ENCODE measurements around the gene DNAJC17.

The DNAJC17 gene

GRCh38 chr15:40807028-40807887 is at the start of gene DNAJC17, which contains the start of gene ZFYVE19:
Gene DNAJC17 (minus strand): TSS chr15:40807473. CDS start chr15:40807446, 27 bp downstream.
Gene ZFYVE19 (plus strand): TSS chr15:40807089. CDS start chr15:40807590, 501 bp downstream.
- peak within 1 kb of the TSS; percentile 100 for H3K4me3 ChIP-seq (ENCODE audit: low read depth, low read length)
- H3K9me3 ChIP-seq (ENCODE audit: severe bottlenecking) = no peaks in the 10 kb centered on the region
- peaks cover 3% of the 10 kb centered on the region; the same call in 1 of the 2 replicates for H3K36me3 ChIP-seq
- peak within 1 kb of the TSS; percentile 84 for H3K27ac ChIP-seq
- 0 out of 2 replicates have a peak, but pooled peaks have one; percentile 16 for TF ChIP-seq CTCF (IDR thresholded peaks at IDR 0.05; ENCODE audit: low read depth, low read length)
- no peaks in the 10 kb centered on the region for H3K27me3 ChIP-seq (ENCODE audit: insufficient read depth, low read depth, severe bottlenecking)
- peak; percentile 97 for DNase-seq

GRCh38 chr15:40856746-40857145 is 49.5 kb upstream of the DNAJC17 start:
- Histone ChIP-seq H3K27me3 (ENCODE audit: insufficient read depth, low read depth, severe bottlenecking) (no peaks in the 10 kb centered on the region), H3K4me3 (ENCODE audit: low read depth, low read length) (no peak overlapping the region), H3K9me3 (ENCODE audit: severe bottlenecking) (no peaks in the 10 kb centered on the region), H3K27ac (no peak overlapping the region), H3K36me3 (no peaks in the 10 kb centered on the region)
- TF ChIP-seq CTCF (IDR thresholded peaks at IDR 0.05; ENCODE audit: low read depth, low read length) = no peak
- no peak for DNase-seq

- H3K27ac ChIP-seq = no peak overlapping the region
- no peaks in the 10 kb centered on the region for H3K36me3 ChIP-seq
- no peaks in the 10 kb centered on the region for H3K9me3 ChIP-seq (ENCODE audit: severe bottlenecking)
- H3K27me3 ChIP-seq (ENCODE audit: insufficient read depth, low read depth, severe bottlenecking) = no peaks in the 10 kb centered on the region
- no peak overlapping the region for H3K4me3 ChIP-seq (ENCODE audit: low read depth, low read length)
- DNase-seq = no peak
- TF ChIP-seq CTCF (IDR thresholded peaks at IDR 0.05; ENCODE audit: low read depth, low read length) = no peak
Observed at GRCh38 chr15:40855706-40856234, 48.5 kb upstream of the DNAJC17 start.

GRCh38 chr15:40854161-40854560 is 46.9 kb upstream of the DNAJC17 start:
- H3K27me3 ChIP-seq (ENCODE audit: insufficient read depth, low read depth, severe bottlenecking) = no peaks in the 10 kb centered on the region
- H3K27ac ChIP-seq = no peak overlapping the region
- no peak for DNase-seq

GRCh38 chr15:40853241-40853890 is 46.1 kb upstream of the DNAJC17 start:
- TF ChIP-seq CTCF (IDR thresholded peaks at IDR 0.05; ENCODE audit: low read depth, low read length) = no peak
- no peak overlapping the region for H3K4me3 ChIP-seq (ENCODE audit: low read depth, low read length)
- no peaks in the 10 kb centered on the region for H3K27me3 ChIP-seq (ENCODE audit: insufficient read depth, low read depth, severe bottlenecking)
- H3K9me3 ChIP-seq (ENCODE audit: severe bottlenecking) = no peaks in the 10 kb centered on the region
- H3K27ac ChIP-seq = peak overlapping the region; percentile 30; the same call in 1 of the 2 replicates
- no peaks in the 10 kb centered on the region for H3K36me3 ChIP-seq
- no peak for DNase-seq

More at GRCh38 chr15:40854161-40854560, 46.9 kb upstream of the DNAJC17 start:
- Histone ChIP-seq H3K9me3 (ENCODE audit: severe bottlenecking) (no peaks in the 10 kb centered on the region), H3K36me3 (no peaks in the 10 kb centered on the region), H3K4me3 (ENCODE audit: low read depth, low read length) (no peak overlapping the region)
- no peak for TF ChIP-seq CTCF (IDR thresholded peaks at IDR 0.05; ENCODE audit: low read depth, low read length)
